Dermis microvascular lymphatic vessel endothelial cell (primary cell): Measurements from ENCODE around the gene ZNF622. TPM values are rescaled to one million over a fixed set of nuclear protein-coding genes. Genes with fewer than 3 reads are reported as not detected.

ENCODE experiments used
- DNase-seq, 2 donors: peaks; one replicate each; pipeline versions ENCODE4 v3.0.0 to v3.0.0-alpha.2; 2010; ENCODE audit warnings: low read depth in 2 of 2
- total RNA-seq: library from RNA; depleted of rRNA; stranded (reverse); fragments of >200 nt; gene quantifications from 2 replicates; pipeline ENCODE4 v1.2.1, GENCODE V29; 2014

Gene ZNF622, protein sequence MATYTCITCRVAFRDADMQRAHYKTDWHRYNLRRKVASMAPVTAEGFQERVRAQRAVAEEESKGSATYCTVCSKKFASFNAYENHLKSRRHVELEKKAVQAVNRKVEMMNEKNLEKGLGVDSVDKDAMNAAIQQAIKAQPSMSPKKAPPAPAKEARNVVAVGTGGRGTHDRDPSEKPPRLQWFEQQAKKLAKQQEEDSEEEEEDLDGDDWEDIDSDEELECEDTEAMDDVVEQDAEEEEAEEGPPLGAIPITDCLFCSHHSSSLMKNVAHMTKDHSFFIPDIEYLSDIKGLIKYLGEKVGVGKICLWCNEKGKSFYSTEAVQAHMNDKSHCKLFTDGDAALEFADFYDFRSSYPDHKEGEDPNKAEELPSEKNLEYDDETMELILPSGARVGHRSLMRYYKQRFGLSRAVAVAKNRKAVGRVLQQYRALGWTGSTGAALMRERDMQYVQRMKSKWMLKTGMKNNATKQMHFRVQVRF
- 24.9 and 27.7 TPM in 2 replicates for total RNA-seq

DNA sequence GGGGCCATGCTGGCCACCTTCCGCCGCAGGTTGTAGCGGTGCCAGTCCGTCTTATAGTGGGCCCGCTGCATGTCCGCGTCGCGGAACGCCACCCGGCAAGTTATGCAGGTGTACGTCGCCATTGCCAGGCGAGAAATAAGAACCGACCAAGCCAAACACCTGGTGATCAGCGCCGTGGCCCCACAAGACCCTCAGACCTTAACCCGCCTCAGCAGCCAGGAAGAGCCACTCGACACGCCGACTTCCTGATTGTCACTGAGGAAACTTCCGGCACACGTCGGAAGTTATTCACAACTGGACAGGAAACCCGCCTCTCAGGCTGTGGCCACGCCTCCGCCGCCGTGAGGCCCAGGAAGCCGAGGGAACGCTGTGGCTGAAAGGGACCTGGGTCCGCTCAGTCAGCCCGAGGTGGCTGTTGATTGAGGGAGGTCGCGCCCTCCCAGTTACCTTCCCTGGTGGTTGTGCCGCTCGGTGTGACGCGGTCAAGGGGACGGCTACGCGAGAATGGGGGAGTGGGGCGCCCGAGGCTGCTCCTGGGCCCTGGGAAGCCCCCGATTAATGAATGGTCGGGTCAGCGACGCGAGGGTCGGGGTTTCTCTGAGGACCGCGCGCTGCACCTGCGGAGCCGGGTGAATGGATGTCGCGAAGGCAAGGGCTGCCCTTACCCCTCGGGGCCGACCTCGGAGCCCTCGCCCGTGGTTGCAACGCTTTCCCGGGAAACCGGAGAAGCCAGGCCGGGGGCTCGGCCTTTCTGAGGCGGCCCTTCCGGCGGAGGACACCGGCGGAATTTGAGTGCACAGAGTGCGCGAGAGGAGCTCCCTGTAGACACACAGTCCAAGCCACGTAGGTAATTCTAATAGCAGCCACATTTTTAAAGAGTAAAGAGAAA lies at the start of gene ZNF622:
ZNF622 (minus strand) TSS at position 257 of the 889 bp plus-strand sequence; CDS start at position 122, 135 bp downstream.
- peak; percentile 79 to 91 for DNase-seq

DNA sequence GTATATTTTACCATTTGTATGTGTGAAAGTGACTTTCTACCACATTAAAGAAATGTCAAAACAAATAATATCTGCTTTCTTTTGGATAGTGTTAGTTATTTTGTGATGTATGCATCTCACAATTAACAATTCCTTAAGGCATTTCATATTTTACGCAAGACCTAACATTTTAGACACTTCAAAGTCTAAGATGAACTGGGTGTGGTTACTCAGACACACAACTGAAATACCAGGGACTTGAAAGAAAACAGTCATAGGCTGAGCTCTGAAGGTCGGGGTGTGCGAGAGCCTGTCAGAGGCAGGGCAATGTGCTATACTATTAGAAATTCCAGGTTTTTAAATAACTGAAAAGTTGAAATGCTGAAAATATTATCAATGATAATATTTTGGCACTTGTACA lies 44.5 kb upstream of the ZNF622 start:
- DNase-seq, result no peak

DNA sequence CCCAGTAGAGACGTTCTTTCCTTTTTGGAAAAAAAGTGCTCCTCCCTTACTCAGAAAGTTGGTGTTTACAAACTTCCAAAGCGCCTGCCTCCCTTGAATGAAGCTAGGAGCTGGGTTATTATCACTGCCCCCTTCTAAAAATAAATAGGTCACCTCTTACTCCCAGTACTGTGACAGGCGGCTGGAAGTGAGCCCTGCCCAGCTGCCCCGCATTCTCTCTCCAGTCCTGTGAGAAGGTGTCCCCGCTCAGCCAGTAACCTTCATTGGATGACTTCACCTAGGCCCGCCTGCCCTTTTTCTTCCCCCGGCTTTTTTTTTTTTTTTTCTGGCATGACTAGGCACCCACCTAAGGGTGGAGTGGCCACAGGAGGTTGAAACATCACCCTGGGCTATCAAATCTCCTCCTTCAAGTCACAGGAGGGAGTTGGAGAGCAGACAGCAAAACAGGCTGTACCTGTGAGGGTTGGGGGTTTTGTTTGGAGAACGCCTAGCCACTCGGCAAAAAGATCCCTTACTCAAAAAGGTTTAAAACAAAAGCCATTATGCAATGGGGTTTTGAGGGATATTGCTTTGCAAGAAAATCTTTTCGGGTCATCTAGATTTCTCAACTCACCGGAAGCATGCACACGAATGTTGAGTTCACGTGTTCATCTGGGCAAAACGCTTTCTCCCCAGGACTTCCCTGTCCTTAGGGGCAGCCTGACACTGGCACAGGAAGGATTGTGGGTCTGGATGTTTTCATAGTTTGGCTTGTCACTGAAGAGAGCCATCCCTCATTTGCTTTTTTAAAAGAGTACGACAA lies 43.3 kb upstream of the ZNF622 start:
- DNase-seq, result no peak

DNA sequence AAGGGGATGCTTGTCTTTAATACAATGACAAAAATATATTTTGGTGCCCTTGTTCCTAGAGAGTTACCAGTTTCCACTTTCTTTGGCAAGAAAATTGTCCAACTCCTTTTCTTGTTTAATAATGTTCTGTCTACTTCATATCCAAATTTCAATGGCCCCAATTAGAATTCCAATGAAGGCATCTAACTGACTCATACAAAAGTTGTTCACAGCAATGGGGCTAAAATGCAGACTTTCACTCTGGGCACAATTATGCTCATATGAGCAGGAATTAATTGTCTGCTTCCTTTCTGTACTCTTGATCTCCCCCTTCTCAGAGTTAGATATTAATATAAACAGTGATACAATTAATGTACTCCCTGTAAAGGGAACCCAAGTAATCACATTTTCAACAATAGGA lies 42.1 kb upstream of the ZNF622 start:
- DNase-seq, result no peak

DNA sequence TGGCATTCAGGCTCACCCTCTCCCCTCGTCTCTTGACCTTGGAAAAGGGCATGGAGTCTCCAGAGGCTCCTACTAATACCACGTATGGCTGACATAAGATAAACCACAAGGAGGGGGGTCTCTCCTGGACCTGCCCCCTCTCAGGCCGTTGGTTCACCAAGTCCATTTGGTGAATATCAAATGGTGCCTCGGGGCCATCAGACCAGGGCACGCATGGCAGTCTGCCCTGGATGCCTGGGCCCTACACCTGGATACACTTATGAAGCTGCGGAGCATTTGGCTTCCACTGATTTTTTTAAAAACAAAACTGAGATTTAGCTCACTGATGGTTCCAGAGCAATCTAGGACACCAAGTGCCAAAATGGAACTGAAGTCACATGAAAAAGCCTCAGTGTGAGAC lies 40.3 kb upstream of the ZNF622 start:
- no peak for DNase-seq

DNA sequence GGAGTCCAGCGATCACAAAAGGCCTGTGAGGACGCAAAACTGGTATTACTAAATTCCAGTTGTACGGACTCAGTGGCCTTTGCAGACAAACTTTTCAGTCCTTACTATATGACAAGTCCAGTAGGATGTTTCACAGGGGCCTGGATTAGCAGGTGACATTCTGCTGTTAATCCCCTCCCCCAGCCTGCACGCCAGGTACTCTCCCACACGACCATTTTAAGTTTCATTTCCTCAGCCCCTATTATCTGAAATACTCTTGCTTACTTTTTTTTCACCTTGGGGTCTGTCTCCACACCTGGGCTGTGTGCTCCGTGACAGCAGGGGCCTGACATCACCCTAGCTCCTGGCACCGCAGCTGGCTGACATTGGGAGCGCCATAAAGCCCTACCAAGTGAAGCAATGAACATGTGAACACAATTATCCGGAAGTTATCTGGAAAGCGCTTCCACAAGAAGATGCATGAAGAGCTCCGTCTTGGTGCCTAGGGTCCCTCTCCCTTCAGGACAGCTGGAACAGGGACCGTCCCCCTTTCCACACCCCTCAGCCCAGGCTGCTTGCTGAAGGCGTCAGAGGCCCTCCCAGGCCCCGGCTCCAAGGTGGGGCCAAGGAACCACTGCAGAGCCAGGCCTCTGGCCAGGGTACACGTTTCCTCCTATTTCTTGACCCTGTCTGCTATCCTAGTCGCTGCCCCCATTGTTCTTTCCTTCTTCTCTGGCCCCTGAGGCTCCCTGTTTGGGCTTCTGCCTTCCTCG lies 39.7 kb upstream of the ZNF622 start:
- DNase-seq, result no peak

DNA sequence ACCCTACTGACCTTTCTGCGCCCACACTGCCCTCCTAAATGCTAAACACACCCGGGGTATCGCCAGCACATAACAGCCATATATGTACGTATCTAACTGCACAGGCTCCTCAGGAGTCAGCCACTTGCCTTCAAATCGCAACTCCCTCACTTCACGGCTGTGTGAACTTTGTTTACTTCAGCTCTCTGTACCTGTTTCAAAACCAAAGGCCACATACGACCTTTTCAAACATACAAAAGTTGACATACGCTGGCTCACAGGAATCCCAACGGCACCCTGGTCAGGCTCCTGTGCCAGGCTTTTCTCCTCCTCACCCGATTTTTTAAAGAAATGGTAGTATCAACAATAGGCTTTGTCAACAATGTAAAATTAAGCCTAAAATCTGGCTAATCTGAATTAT lies 39.0 kb upstream of the ZNF622 start:
- DNase-seq, result no peak

DNA sequence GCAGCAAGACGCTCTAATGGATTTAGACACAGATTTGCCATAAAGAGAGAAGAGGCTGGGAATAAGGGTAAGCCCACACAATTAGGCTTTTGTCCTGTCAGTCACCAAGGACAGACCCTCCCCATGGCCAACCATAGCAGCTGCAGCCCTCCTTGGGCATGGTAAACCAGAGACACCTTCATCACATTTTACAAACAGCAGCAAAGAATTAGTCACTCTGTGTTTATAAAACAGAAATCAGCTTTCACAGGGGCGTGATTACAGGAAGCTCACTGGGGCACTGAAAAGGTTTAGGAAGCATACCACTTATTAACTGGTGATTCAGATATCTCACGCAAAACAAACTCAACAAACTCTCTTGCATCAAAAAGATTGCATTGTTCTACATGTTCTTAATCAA lies 37.3 kb upstream of the ZNF622 start:
- no peak for DNase-seq

DNA sequence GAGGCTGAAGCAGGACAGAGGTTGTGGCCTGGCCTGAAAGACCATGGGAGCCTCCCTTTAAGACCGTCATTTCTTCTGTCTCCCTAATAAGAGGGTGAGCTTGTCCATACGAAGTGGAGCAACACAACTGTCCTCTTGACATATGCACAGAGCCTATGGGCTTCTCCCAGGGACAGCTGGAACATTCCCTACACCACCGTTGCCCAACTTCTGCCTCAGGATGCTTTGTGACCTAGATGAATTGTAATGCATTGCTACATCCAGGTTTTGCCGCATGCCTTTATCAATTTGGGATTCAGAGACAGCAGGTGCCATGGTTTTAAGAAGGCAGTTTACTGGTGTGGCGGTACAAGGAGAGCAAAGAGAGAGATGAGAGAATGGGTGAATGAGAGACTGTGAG lies 34.4 kb upstream of the ZNF622 start:
- DNase-seq, result no peak

DNA sequence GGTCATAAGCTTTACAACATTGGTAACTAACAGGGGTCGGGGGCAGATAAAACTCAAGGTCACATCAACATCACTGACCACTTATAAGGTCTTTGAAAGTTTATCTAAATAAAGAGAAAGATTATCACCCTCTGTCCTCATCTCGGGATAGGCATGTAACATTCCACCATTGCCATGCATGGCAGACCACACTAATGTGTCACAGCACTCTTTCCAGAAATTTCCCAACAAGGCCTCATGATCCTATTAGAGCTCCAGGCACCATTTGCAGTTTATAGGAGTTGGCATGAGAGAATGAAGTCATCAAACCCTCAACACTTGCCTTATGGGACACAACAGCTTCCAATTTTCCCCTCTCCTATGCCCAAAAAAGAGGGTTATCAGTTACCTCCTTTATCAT lies 31.9 kb upstream of the ZNF622 start:
- DNase-seq, result no peak

DNA sequence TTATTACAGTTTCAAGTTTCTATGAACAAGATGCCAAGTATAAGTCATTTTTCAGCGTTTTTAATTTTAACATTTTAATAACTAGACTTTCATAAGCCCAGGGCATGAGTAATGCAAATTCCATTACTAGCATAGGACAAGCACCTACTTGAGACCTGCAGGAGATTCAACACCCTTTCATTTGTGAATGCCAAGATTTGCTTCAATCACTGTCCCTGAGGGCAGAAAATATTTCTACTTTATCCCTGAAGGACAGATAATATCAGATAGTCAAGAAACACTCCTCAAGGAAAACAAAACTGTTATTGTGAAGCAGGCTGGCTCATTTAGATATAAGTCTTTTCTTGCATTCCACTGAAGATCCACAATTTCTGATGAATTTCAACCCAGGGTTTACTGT lies 27.7 kb upstream of the ZNF622 start:
- DNase-seq, result no peak

DNA sequence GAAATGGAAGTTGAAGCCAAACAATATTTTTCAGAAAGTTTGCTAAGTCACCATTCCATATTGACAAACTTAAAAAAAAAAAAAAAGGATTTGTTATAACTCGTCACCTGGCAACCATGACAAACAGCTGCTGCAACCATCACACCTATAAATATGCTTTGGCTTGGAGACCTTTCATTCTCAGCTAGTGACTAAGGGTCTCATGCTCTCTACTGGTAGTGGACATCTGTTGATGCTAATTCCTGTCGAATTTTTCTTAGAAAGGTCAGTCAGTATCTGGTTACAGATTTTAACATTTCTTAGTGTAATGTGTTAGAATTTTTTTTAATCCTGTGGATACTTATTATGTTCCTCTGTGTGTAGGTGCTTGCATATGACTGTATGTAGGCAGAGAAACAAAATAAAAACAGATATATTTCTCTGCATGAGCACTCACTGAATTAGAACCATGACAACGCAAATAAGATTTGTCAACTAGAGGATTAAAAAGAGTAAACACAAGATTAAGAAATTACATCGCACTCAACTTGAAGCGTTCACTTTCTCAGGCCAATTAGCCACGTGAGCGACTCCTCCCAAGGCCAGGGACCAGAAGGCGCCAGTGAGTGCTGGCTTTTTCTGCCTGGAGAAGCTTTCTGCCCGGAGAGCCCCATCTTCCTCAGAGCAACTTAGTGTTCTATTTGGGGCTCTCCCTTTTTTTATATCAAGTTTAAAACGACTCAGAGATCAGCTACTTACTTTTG lies 27.0 kb upstream of the ZNF622 start:
- DNase-seq, result peak; percentile 9 to 31

DNA sequence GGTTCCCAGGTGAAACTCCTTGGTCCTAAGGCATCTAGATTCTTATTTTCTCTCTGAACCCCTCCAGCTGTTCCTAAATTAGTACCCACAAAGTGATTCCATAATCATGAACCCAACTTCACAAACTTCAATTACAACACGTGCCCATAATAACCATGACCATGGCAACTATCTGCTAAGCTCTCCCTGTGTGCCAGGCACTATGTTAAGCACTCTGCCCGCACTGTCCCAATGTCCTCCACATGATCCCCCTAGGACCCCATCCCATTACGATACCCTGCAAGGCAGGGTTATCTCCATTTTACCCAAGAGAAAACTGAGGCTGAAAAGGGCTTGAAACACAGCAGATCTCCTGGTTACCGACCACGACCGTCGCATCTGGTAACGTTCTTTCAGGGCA lies 25.3 kb upstream of the ZNF622 start:
- DNase-seq, result no peak

DNA sequence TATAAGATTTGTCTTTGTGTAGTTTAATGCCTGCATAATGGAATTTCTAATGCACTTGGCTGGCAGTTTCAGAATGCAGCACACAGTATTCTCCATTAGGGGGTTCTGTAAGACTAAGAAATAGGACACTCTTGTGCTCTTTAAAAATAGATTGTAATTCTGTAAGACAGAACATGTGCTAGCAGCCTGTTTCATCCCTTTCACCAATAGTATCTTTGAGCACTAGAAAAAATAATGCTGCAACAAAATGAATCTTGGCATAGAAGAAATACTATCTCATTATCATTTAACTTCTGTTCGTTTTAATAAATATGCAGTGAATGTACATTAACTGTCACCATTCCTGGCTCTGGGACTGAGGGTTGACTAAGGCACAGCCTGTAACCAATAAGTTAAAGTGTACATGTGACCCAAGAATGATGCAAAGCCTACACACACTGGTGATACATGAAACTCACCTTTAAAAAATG lies 23.8 kb upstream of the ZNF622 start:
- DNase-seq, result peak in 1 of 2 donors; percentile 44

DNA sequence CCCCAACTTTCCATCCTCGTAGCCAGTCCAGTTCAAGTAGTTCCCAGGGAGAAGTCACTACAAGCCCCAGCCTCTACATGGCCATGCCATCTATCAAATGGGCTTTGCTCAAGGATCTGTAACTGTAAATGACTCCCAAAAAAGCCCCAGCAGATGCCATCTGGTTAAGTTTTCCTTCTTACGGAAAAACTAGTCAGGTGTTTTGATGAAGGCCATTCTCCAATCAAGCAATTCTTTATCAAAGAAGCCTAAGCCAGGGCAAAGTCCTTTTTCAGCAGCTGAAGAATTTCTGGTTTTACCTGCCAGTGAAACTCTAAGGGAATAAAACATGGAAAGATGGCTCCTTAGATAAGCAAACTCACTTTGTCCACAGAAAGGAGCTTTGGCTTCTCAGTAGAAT lies 21.9 kb upstream of the ZNF622 start:
- no peak for DNase-seq

DNA sequence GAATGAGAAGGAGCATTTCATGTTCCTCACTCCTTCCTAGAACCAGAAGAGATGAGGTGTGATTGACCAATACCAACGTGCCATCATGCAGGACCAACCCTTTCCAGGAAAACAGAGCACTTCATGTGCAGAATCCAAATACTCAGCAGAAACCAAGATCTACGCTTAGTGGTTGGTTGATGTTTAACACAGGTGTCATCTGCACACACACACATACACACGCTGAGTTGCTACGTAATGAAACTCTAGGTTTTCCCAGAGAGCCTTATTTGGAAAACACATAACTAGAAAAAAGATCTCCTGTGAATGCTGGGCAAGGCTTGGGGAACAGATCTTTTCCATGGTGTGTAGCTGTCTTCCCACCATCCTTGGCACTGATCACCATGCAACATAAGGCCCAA lies 21.1 kb upstream of the ZNF622 start:
- DNase-seq, result no peak

DNA sequence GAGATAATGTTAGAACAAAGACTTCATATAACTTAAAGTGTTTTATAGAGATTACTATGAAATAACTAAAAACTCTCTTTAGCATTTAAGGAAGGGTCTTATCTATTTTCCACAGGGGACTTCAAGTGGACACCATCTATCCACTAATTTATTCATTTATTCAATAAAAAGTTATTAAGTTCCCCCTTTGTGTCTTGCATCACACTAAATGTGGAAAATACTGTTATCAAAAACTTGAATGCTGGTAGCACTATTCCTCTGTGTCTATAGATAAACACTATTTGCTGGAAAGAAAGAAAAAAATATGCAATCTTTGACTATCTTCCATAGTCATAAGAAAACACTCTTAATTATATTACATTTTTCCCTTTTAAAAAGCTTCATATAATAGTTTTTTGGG lies 20.1 kb upstream of the ZNF622 start:
- DNase-seq, result no peak

DNA sequence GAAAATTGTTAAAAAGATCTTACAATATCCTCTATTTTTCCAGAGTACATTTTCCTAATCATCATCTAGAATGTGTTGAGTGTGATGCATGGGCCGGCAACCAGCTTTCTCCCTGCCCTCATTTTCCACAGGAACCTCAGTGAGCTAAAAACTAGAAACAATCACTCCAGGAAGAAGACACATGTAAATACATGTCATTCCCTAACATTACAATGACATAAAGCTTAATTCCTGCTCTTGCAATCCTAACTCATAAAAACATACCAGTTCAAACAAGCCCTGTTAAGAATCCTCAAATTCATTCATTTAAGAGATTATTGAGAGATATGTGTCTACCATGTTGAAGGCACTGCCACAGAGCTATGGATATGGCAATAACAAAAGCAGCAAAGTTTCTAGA lies 18.5 kb upstream of the ZNF622 start:
- no peak for DNase-seq

DNA sequence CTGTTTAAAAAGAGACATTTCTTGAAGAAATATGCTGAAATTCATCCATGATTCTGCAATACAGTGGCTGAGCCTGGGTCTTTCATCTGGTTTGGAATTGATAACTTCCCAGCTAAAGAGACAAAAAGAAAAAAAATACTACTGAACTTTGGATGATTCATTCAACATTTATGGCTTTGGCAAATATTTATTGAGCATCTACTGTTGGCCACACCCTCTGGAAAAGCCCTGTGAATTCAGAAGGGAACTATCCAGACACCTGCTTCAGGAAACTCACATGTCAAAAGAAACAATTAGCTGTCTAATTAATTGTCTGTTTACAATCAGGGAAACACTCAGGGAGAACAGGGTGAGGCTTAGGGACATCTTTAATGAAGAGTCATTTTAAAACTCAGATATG lies 17.8 kb upstream of the ZNF622 start:
- DNase-seq, result no peak

DNA sequence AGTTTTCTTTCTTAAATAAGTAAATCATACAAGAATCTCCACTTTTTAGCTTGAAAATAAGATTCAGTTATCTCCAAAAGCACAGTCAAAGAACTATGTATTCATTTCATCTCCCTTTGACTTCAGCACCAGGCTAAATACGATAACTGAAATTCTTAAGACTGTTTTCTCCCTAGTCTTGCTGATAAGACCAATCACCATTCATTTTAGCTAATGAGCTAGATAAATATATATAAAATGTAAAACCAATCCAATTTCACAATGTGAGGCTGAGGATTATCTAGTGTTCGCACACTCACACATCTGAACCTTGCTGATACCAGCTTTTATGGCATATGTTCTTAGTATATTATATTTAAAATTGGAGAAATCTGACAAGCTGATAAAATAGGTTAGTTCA lies 17.3 kb upstream of the ZNF622 start:
- DNase-seq, result no peak
